WERI-Rb-1 (cell line): ENCODE results near the gene DIDO1.

ENCODE experiments used
- DNase-seq: peaks from one replicate; pipeline ENCODE4 v3.0.0-alpha.2; 2020
- H3K27ac ChIP-seq: fragments of 250-450 bp; sonication (Bioruptor Pico); 2 replicates; pipeline ENCODE4 v1.5.1; 2020; ENCODE audit warnings: mild to moderate bottlenecking, moderate library complexity
- H3K27me3 ChIP-seq: fragments of 250-450 bp; sonication (Bioruptor Pico); 2 replicates; pipeline ENCODE4 v1.5.1; 2021; ENCODE audit warnings: mild to moderate bottlenecking, low read depth, moderate library complexity; ENCODE audit not compliant: insufficient read depth, severe bottlenecking
- H3K36me3 ChIP-seq: fragments of 250-450 bp; sonication (Bioruptor Pico); 2 replicates; pipeline ENCODE4 v1.5.1; 2020; ENCODE audit warnings: mild to moderate bottlenecking, moderate library complexity
- H3K4me3 ChIP-seq: 2 replicates; pipeline ENCODE4 v1.5.1; 2011; ENCODE audit warnings: low read depth, mild to moderate bottlenecking, control low read depth, low read length
- H3K9me3 ChIP-seq: fragments of 250-450 bp; sonication (Bioruptor Pico); 2 replicates; pipeline ENCODE4 v1.5.1; 2021; ENCODE audit warnings: mild to moderate bottlenecking, moderate library complexity; ENCODE audit not compliant: severe bottlenecking
- TF ChIP-seq, protein P1 (sequence below): IDR thresholded peaks from 2 replicates; pipeline ENCODE4 v1.5.1; 2011; ENCODE audit warnings: low read depth, mild to moderate bottlenecking, control low read depth, inconsistent platforms, low read length

Gene DIDO1

DNA sequence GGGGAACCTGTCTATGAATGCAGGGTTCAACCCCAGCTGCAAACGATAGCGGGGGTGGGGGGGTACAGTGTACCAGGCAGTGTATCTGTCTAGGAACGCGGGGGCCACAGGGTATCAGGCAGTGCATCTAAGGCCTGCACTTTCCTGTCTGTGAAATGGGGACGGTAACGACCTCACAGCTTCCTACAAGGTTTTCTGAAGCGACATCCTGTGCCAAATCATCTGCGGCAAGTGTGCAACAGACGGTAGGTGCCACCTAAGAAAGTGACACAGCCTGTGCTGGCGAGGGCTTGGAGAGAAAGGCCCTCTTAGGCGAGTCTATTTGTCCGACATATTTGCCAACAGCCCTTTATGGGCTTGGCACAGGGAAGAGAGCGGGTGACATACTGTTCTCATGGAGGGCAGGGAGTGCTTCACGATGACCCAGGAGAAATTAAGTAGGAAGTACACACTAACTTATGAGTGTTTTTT, 3.8 kb downstream of the DIDO1 start:
- Histone ChIP-seq H3K36me3 (peaks cover 23% of the 10 kb centered on the region), H3K27me3 (no peaks in the 10 kb centered on the region), H3K27ac (no peak overlapping the region), H3K9me3 (no peaks in the 10 kb centered on the region), H3K4me3 (no peak overlapping the region)
- TF ChIP-seq, protein P1, sequence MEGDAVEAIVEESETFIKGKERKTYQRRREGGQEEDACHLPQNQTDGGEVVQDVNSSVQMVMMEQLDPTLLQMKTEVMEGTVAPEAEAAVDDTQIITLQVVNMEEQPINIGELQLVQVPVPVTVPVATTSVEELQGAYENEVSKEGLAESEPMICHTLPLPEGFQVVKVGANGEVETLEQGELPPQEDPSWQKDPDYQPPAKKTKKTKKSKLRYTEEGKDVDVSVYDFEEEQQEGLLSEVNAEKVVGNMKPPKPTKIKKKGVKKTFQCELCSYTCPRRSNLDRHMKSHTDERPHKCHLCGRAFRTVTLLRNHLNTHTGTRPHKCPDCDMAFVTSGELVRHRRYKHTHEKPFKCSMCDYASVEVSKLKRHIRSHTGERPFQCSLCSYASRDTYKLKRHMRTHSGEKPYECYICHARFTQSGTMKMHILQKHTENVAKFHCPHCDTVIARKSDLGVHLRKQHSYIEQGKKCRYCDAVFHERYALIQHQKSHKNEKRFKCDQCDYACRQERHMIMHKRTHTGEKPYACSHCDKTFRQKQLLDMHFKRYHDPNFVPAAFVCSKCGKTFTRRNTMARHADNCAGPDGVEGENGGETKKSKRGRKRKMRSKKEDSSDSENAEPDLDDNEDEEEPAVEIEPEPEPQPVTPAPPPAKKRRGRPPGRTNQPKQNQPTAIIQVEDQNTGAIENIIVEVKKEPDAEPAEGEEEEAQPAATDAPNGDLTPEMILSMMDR = no peak
- peak; percentile 0 for DNase-seq

DNA sequence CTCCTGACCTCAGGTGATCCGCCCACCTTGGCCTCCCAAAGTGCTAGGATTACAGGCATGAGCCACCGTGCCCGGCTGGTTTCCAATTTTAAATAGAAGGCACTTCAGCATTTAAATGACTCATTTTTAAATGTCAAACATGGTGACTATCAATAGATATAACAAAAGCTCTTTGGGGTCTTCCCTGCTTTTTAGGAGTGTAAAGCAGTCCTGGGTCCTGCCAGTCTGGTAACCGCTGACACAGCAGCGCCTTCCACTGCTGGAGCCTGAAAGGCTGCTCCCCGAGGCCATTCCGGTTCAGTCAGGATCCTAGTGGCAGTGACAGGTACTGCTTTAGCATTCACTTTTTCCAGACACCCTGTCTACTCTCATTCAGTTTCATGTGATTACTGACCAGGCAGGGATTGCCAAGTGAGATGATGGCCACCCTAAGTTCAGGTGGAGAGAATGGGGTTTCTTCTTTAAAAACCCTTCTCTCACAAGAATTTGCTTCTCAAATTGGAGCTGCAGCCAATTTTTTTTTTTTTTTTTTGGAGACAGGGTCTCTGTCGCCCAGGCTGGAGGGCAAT, 5.1 kb downstream of the DIDO1 start:
- Histone ChIP-seq H3K27ac (no peak overlapping the region), H3K4me3 (no peak overlapping the region), H3K36me3 (peaks cover 26% of the 10 kb centered on the region), H3K9me3 (no peaks in the 10 kb centered on the region), H3K27me3 (no peaks in the 10 kb centered on the region)
- TF ChIP-seq, protein P1 = peak; percentile 76
- DNase-seq = peak; percentile 70

DNA sequence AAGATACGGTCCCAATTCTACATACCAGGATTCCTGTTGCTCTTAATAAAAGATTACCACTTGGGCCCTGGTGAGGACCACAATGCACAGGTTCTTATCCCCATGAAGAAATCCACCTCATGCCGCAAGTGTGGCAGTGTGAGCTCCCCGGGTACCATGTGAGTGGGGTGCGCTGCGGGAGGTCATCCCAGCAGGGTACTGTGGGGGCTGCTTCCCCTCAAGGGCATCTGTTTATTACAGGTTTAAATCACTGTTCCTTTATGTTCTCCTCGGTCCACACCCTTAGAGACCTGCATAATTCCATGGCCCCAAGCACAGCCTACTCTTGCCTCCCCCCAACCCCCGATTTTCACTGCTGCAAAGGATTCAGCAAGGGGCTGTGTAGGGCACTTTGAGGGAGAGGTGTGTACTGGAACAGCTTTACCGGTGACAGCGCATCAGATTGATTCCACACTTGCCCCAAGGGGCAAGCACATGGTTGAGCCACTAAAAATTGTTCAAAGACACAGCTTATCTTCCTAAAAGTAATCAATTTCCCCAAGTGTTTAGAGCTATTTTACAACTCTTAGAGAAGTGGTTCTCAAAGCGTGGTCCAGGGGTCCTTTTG, 6.2 kb downstream of the DIDO1 start:
- peak; percentile 2 for DNase-seq
- H3K9me3 ChIP-seq = no peaks in the 10 kb centered on the region
- H3K27ac ChIP-seq = no peak overlapping the region
- no peaks in the 10 kb centered on the region for H3K27me3 ChIP-seq
- TF ChIP-seq, protein P1 = no peak
- no peak overlapping the region for H3K4me3 ChIP-seq
- H3K36me3 ChIP-seq = peaks cover 21% of the 10 kb centered on the region

DNA sequence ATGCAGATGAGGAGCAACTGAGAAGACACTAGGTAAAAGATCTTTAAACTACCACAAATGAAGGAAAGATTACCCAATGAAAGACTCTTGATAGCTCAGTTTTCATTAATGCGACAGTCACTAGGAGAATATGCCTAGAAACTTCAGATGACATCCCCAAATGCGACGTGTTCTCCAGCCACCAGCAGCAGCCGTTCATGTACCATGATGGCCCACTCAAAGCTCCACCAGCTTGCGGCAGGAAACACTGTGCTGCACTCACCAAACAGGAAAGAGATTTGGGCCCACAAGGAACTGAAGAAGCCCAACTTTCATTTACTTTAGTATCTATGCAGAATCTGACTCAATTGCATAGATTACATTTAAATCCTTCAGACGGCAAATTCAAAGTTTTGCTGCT, 7.5 kb downstream of the DIDO1 start:
- Histone ChIP-seq H3K27me3 (no peaks in the 10 kb centered on the region), H3K4me3 (no peak overlapping the region), H3K27ac (no peak overlapping the region), H3K36me3 (peaks cover 19% of the 10 kb centered on the region), H3K9me3 (no peaks in the 10 kb centered on the region)
- no peak for DNase-seq
- TF ChIP-seq, protein P1 = no peak

DNA sequence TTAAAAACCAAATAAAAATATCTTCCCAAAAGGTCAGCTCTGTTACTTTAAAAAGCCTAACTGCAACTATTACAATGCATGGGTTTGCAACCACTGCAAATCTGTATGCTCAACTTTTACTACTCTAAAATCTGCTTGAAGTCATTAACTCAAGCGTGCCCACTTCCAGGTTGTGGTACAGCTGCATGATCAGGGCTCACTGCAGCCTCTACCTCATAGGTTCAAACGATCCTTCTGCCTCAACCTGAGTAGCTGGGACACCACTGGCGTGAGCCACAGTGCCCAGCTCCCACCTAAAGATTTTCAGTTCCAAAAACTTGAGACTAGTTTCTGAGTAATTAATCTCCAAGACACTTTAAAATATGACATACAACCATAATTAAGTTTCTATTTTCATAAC, 8.2 kb downstream of the DIDO1 start:
- TF ChIP-seq, protein P1 = no peak
- Histone ChIP-seq H3K27me3 (no peaks in the 10 kb centered on the region), H3K4me3 (no peak overlapping the region), H3K36me3 (peaks cover 24% of the 10 kb centered on the region), H3K9me3 (no peaks in the 10 kb centered on the region), H3K27ac (no peak overlapping the region)
- DNase-seq = no peak

DNA sequence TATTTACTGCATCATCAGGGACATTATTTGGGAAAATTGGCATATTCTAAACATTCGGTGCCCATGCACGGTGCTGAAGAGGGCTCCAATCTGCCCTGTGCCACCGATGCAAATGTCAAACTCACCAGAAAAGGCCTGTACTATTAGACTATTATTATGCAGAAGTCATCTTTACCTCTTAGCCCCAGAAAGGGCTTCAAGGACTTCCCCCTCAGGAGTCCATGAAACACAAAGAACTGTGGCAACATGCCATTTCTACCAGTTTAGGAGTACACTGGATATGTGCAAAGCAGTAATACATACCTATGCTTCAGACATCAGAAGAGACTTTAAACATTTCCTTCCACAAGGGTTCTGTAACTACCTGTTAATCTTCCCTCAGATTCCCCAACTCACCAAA, 8.6 kb downstream of the DIDO1 start:
- Histone ChIP-seq H3K4me3 (no peak overlapping the region), H3K9me3 (no peaks in the 10 kb centered on the region), H3K36me3 (peaks cover 28% of the 10 kb centered on the region), H3K27me3 (no peaks in the 10 kb centered on the region), H3K27ac (no peak overlapping the region)
- no peak for DNase-seq
- TF ChIP-seq, protein P1 = no peak
